GM18517 (cell line): Measurements from ENCODE around the gene RNF186.
"Not testable (repeated sequence)": the region's sequence is repeated elsewhere in the genome, so short reads cannot be mapped to it uniquely, and the experiment has no call there.

Experiments used
- ATAC-seq: cut with Tn5 transposase; IDR thresholded peaks from one replicate; pipeline ENCODE4 v1.9.1; 2021; ENCODE audit warnings: mild to moderate bottlenecking, moderate library complexity; ENCODE audit not compliant: unreplicated experiment

RNF186 gene

DNA sequence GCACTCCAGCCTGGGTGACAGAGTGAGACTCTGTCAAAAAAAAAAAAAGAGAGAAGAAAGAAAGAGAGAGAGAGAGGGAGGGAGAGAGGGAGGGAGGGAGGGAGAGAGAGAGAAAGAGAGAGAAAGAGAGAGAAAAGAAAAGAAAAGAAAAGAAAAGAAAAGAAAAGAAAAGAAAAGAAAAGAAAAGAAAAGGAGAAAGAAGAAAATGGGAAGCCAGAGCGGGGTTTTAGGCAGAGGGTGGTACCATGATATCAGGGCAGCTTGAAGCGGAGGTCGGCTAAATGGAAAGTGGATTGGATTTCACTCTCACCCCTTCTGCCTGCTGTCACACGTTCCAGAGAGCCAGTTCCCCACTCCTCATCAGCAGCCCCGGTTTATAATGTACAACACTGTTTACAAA is 17.3 kb downstream of the RNF186 start:
- ATAC-seq: no peak

DNA sequence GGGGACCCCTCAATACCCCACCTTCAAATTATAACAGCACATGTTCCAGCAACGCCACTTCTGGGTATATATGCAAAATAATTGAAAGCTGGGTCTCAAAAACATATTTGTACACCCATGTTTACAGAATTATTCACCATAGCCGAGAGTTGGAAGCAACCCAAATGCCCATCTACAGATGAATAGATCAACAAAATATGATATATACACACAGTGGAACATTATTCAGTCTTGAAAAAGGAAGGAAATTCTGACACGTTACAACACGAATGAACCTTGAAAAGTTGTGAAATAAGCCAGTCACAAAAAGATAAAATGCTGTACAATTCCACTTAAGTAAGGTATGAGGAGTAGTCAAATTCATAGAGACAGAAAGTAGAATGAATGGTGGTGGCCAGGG is 20.5 kb downstream of the RNF186 start:
- ATAC-seq: no peak

DNA sequence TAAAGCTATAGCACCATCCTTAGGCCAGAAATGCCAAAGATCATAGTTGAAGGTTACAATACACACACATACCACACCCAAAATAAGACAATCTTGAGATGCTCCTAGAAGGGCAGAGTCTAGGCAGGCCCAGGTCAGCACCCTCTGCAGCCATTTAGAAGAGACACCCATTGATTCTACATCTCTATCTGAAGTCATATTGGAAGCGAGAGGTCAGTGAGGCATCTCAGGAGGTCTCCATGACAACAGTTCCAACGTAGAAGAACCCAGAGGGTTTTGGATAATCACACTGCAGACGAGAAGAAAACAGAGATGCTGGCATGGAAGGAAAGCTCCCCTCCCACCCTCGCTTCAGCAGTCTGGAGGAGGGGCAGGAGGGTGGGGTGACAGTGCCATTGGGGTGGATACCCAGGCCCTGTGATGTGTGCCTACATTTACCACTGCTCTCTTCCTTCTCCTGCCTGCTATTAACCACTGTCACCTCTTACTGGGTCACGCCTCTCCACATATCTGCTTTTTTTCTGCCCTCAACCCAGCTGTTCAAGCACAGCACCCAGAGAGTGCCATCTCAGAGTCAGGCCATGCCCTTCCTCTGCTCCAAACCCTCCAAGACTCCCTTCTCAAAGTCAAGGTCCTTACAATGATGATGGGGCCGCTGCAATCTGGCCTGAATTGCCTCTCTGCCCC is 21.6 kb downstream of the RNF186 start:
- no peak for ATAC-seq

DNA sequence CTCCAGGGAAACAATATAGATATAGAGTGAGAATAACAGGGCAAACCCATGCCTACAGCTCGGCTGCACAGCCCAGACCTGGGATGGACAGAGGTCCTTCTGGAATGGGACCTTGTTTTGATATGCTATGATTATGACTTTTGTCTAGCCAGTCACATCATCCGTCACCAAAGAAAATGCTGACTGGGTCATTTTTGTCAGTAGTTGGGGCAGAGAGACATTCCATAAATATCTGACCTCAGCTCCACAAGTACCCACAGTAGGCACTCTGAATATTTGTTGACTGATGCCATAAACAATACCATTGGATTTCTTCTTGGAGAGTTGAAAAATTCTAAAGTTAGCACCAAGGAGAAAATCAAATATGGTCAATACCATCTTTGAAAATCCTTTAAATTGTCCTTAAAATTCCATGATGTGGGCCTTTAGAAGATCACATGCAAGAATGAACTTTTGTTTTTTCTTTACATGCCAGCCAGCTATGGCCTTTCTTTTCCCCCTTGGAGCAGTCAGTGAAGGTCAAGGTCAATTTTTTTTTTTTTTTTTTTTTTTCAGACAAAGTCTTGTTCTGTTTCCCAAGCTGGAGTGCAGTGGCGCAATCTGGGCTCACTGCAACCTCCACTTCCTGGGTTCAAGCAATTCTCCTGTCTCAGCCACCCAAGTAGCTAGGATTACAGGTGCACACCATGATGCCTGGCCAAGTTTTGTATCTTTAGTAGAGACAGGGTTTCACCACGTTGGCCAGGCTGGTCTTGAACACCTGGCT is 22.7 kb downstream of the RNF186 start:
- no peak for ATAC-seq

DNA sequence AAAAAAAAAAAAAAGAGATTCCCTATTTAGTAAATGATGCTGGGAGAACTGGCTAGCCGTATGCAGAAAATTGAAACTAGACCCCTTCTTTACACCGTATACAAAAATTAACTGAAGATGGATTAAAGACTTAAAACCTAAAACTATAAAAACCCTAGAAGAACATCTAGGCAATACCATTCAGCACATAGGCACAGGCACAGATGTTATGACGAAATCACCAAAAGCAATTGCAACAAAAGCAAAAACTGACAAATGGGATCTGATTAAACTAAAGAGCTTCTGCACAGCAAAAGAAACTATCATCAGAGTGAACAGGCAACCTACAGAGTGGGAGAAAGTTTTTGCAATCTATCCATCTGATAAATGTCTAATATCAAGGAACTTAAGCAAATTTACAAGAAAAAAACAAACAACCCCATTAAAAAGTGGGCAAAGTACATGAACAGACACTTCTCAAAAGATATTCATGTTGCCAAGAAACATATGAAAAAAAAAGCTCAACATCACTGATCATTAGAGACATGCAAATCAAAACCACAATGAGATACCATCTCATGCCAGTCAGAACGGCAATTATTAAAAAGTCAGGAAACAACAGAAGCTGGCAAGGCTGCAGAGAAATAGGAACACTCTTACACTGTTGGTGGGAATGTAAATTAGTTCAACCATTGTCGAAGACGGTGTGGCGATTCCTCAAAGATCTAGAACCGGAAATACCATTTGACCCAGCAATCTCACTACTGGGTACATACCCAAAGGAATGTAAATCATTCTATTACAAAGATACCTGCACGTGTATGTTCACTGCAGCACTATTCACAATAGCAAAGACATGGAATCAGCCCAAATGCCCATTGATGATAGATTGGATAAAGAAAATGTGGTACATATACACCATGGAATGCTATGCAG is 24.8 kb downstream of the RNF186 start:
- not testable (repeated sequence) for ATAC-seq

DNA sequence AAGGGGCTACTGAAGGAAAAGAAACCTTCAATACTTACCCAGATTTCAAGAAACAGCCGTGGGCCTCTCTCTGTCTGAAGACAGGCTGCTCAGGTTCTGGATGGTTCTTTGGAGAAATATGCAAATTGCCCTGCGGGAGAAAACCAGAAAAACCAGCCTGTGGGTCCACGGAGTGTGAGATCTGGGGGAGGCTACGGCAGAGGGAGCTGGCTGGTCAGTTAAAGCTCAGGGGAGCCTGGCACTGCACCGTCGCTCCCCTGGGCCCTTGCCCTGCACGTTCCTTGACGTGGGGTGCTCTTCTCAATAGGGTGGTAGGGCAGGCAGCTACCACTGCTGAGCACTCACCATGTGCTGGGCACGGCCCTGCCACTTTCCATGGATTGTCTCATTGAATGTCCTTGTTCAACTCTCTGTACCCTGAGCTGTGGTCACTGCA is 28.1 kb downstream of the RNF186 start:
- ATAC-seq: no peak

DNA sequence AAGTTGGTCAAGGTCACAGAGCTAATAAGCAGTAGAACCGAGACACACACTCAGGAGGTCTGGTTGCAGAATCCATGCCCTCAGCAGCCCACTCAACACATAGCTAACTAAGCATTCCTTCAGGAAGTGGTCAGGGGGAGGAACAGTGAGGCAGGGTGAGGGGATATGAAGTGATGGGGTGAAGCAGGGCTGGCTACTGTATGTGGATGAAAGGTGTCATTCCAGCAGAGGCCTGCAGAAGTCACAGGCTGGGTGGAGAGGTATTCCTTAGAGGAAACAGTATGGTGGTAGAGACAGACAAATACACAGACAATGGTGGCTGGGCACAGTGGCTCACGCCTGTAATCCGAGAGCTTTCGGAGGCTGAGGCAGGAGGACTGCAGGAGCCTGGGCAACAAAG is 29.4 kb downstream of the RNF186 start:
- ATAC-seq: no peak

DNA sequence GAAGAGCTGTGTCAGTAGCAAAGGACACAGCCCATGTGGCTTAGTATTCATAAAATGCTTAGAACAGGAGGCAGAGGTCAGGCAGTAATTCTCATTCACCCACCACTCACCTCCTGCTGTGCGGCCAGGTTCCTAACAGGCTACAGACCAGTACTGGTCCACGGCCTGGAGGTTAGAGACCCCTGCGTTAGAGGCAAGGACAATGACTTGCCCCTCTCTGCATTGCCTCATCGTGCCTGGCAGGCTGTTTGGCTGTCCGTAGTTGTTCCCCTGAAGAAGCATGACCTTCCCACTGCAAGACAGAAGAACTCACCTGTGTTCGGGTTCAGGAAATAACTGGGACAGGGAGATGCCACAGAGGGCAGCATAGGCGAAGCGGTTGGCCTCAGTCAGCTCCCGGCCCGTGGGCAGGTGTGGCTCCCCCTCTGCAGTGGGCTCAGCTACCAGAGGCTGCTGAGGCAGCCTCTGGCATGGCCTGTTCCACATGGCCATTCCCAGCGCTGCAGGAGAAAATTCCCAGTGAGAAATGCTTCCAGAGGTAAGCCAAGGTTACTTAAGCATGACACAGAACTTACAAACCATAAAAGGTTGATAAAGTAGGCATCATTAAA is 34.7 kb downstream of the RNF186 start:
- no peak for ATAC-seq

DNA sequence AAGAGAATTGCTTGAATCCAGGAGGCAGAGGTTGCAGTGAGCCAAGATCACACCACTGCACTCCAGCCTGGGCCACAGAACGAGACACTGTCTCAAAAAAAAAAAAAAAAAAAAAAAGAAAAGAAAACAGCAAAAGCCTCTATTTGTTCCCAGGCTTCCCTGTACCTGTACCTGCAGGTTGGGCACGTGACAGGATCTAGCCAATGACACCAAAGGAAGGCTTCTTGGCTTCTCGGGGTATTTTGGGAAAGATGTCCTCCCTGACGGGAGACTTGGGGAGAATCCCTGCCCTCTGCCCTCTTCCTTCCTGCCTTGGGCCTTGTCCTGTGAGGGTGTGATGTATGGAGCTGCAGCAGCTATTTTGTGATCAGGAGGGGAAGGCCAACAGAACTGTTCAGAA is 38.1 kb downstream of the RNF186 start:
- ATAC-seq: no peak

DNA sequence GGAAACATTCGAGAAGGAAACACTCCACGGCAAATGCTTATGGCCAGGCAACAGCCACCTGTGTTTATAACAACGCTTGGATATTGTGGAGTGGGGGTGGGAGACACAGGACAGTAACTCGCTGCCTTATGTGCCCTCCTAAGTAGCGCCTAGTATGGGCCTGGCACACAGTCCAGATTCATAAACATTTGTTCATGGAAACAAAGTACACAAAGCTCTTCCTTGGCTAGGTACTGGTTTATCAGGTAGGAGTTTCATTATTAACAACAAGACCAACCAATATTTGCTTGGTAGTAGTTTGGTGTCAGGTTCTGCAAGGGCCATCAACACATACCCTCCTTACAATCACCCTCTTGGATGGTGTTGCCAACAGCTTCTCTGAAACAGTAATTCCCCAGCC is 38.8 kb downstream of the RNF186 start:
- no peak for ATAC-seq

DNA sequence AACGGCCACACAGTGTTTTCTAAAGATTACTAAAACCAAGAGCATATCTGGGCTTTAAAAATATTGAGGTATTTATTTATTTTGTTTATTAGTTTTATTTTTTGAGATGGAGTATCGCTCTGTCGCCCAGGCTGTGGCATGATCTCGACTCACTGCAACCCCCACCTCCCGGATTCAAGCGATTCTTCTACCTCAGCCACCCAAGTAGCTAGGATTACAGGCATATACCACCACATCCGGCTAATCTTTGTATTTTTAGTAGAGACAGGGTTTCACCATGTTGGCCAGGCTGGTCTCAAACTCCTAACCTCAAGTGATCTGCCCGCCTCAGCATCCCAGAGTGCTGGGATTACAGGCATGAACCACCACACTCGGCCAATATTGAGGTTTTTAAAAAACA is 39.3 kb downstream of the RNF186 start:
- no peak for ATAC-seq

DNA sequence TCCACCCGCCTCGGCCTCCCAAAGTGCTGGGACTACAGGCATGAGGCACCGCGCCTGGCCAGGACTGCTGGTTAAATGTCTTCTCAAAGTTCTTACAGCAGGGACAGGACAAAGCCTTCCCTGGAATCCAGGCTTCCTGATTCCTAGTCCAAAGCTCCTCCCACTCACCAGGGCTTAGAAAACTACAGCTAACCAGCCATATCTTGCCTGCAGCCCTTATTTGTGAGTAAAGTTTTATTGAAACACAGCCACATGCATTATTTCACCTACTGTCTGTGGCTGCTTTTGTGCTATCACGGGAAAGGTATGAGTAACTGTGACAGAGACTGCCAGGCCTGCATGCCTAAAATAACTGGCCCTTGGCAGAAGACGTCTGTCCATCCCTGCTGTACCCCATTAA is 39.8 kb downstream of the RNF186 start:
- ATAC-seq: no peak

DNA sequence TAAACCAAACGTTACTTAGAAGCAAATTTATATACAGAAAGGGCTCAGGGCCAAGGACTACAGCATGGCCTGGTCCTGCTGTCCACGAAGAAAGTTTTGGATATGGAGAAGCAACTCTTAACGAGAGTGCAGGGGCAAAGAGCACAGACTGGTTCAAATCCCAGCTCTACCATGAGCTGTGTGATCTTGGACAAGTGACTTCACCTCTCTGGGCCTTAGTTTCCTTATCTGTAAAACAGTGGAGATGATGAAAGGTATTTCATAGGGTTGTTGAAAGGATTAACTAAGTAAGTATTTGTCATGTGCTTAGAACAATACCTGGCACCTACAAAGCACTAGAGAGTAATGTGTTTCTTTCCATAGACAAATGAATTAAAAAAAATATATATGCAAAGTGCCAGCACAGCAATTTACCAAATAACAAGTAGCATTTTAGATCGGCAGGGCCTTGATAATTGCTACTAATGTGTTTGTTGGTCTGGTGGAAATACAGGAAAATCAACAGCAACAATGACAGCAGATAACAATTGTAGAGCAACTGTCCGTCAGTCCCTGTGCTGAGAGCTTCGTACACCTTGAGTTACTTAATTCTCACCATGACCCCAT is 40.8 kb downstream of the RNF186 start:
- ATAC-seq: no peak

DNA sequence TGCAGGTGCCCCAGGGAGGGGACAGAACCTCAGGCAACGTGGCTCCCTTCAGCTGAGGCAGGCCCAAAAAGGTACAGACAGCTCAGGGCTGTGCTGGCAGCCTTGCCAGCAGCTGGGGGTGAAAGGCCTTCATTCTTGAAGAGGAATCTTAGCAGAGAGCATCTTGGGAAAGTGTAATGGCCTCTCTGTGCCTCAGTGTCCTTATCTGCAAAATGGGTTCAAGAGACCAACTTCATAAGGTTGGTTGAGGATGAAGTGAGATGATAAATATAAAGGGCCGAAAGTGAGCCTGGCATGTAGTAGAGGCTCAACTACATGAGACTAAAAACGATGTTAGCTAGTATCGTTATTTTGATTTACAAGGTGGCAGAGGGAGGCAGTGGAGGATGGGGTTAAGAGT is 41.6 kb downstream of the RNF186 start:
- no peak for ATAC-seq

DNA sequence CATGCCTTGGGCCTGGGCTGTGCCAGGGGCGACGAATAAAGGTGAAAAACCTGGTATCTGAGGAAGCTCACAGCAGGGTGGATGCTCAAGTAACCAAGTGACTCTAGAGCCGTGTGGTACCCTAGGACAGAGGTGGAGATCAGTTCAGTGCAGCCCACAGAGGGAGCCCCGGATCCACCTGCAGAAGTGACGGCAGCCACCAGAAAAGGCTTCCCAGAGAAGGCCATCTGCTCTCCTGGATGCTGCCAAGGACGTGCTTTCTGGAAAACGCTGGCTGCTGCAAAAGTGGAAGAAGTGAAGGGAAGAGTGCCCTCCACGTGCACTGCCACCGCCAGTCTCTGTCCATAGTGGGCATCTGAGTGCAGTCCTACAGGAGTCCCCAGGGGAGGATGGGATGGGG is 43.0 kb downstream of the RNF186 start:
- ATAC-seq: no peak

DNA sequence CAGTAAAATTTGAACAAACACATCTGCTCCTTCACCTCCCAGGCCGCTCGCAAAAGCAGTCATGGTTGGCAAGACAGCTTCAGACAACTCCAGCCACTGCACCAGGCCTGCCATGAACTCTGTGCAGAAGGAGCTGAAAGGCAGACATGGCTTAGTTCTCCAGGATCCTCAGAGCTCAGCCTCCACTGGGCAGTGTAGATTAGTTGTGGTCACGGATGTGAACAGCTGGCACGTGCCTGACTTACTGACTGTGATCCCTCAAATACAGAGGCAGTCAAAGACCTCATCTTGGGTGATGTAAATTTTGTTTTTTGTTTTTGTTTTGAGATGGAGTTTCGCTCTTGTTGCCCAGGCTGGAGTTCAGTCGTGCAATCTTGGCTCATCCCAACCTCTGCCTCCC is 43.7 kb downstream of the RNF186 start:
- ATAC-seq: no peak

DNA sequence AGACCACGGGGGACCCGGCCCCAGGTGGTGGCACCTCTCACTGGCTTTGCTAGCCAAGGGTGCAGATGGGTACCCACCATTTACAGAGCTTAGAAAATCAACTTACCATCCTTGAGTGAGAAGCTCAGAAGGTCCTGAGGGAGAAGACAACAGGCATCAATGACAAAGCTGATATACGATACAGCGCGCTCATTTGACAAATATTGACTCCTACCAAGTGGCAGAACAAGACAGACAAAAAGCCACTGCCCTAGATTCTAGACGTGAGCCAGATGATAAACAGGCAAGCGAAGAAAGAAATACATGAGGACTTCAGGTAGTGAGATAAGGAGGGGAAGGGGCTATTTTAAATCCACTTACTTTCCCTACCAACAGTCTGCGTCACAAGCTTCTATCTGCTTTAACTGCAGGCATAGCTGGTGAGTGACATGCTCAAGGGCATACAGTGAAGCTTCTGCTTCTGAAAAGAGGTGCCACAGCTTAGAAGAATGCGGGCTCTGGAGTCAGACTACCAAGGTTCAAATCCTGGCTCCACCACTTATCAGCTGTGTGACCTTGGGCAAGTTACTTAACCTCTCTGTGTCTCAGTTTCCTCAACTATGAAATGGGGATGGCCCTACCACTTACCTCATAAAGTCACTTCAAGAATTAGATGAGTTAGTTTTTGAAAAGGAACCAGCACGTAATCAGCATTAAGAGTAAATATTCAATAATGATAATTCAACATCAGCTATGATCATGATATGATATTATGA is 44.5 kb downstream of the RNF186 start:
- ATAC-seq: no peak

DNA sequence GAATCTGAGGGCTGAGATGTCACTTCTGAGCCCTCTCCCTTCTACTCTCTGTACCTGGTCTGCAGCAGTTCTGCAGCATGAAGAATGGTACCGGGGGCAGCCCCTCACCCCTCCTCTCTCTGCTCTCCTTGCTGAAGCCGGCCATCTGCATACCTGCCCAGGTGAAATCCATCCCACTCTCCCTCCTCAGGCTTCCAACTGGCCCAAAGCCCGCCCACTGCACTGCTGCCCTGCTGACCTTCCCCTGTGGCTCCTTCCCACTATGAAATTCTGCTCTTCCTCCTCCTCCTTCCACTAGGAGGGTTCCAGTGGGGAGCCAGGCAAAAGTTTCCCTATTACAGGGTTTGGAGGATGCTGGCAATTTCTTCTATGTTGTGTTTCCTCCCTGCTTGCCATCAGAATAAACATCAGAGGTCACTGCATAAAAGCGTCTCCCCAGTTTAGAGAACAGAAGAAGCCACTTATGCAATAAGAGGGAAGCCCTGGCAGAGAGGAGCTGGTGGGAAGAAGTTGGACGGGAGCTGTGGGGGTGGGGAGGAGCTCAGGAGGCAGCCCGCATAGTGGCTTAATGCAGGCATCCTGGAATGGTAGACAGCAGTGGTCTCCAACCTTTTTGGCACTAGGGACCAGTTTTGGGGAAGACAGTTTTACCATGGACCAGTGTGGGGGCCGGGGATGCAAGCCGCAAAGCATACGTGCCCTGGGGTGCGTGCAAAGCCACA is 45.7 kb downstream of the RNF186 start:
- no peak for ATAC-seq
